Measurements from ENCODE around the gene REX1BD. TPM values are rescaled to one million over a fixed set of nuclear protein-coding genes. Genes with fewer than 3 reads are reported as not detected.

The REX1BD gene
- total RNA-seq, 1 experiment from 2014 or later = 72.3 TPM

GRCh38 chr19:18559685-18560084 lies 28.9 kb upstream of the REX1BD start:
- no peaks in the 10 kb centered on the region for H3K27me3 ChIP-seq (ENCODE audit: insufficient read depth, low read length)
- TF ChIP-seq, protein P1, sequence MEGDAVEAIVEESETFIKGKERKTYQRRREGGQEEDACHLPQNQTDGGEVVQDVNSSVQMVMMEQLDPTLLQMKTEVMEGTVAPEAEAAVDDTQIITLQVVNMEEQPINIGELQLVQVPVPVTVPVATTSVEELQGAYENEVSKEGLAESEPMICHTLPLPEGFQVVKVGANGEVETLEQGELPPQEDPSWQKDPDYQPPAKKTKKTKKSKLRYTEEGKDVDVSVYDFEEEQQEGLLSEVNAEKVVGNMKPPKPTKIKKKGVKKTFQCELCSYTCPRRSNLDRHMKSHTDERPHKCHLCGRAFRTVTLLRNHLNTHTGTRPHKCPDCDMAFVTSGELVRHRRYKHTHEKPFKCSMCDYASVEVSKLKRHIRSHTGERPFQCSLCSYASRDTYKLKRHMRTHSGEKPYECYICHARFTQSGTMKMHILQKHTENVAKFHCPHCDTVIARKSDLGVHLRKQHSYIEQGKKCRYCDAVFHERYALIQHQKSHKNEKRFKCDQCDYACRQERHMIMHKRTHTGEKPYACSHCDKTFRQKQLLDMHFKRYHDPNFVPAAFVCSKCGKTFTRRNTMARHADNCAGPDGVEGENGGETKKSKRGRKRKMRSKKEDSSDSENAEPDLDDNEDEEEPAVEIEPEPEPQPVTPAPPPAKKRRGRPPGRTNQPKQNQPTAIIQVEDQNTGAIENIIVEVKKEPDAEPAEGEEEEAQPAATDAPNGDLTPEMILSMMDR (conservative IDR thresholded peaks at IDR 0.05) = no peak
- H2BK120ac ChIP-seq (ENCODE audit: low read depth, low read length, poor library complexity, severe bottlenecking) = no peak overlapping the region
- Mint-ChIP-seq H3K4me1 (peaks cover 5 to 8% of the 10 kb centered on the region in 2 experiments), H3K4me3 (no peak overlapping the region), H3K36me3 (ENCODE audit: insufficient read depth in 1 of 3, low read depth in 3 of 3) (peaks cover 10 to 31% (median 27%) of the 10 kb centered on the region in 3 experiments; a peak in 6 of 7 replicates), H3K27me3 (ENCODE audit: low read depth) (no peaks in the 10 kb centered on the region), H3K9me3 (no peaks in the 10 kb centered on the region), H3K27ac (no peak overlapping the region)
- H3K14ac ChIP-seq (ENCODE audit: insufficient read depth, low read length) = no peak overlapping the region
- H3K9me3 ChIP-seq (ENCODE audit: control insufficient read depth, low read depth, low read length) = no peaks in the 10 kb centered on the region
- H3K23me2 ChIP-seq (ENCODE audit: insufficient read length, low read depth, low read length, poor library complexity, severe bottlenecking) = peaks cover 6% of the 10 kb centered on the region
- H2BK12ac ChIP-seq (ENCODE audit: insufficient read length, low read depth, low read length) = no peak overlapping the region
- no peak overlapping the region for H4K5ac ChIP-seq (ENCODE audit: insufficient read length, low read depth, low read length)
- no peak overlapping the region for H3T11ph ChIP-seq (ENCODE audit: low read length)
- H3K79me2 ChIP-seq (ENCODE audit: insufficient read depth, low read length) = peaks cover 6% of the 10 kb centered on the region; the same call in 1 of the 2 replicates
- H2AK5ac ChIP-seq (ENCODE audit: insufficient read length, low read length) = no peak overlapping the region
- WGBS (ENCODE audit: extremely low coverage, insufficient read length, low lambda C conversion rate) = no CpG with 5 or more reads among the region's 5 CpGs
- no peaks in the 10 kb centered on the region for H4K20me1 ChIP-seq (ENCODE audit: control insufficient read depth, insufficient read depth, insufficient read length)
- H3K56ac ChIP-seq (ENCODE audit: insufficient read length, low read depth, low read length) = no peak overlapping the region
- H2BK5ac ChIP-seq (ENCODE audit: insufficient read length, low read length) = no peak overlapping the region
- no peak overlapping the region for H3K27ac ChIP-seq (ENCODE audit: insufficient read length, low read depth, low read length)
- H3K18ac ChIP-seq (ENCODE audit: insufficient read length, low read depth, low read length) = no peak overlapping the region
- no peak overlapping the region for H3K23ac ChIP-seq (ENCODE audit: insufficient read length, low read depth, low read length)
- no peak overlapping the region for H3K4me2 ChIP-seq (ENCODE audit: insufficient read depth, insufficient read length, low read length)
- H3K4ac ChIP-seq (ENCODE audit: low read depth, low read length) = no peak overlapping the region
- no peak overlapping the region for H4K91ac ChIP-seq (ENCODE audit: insufficient read length, low read depth, low read length)
- H4K8ac ChIP-seq (replicated peaks; ENCODE audit: insufficient read length, low read depth, low read length) = no peak overlapping the region
- no peaks in the 10 kb centered on the region for H3K4me1 ChIP-seq (ENCODE audit: insufficient read depth, low read length)
- H3K79me1 ChIP-seq (ENCODE audit: insufficient read depth, low read depth, low read length, poor library complexity, severe bottlenecking) = no peaks in the 10 kb centered on the region
- DNase-seq = no peak
- no peak overlapping the region for H2AFZ ChIP-seq (ENCODE audit: low read length)
- H3K9ac ChIP-seq (ENCODE audit: extremely low read depth, insufficient read length, low read length) = no peak overlapping the region
- no peak overlapping the region for H2BK20ac ChIP-seq (ENCODE audit: low read depth, low read length, poor library complexity, severe bottlenecking)
- H2BK15ac ChIP-seq (ENCODE audit: low read depth, low read length) = no peak overlapping the region

Measured in H9 (cell line).